Testis (tissue), 3 donors: Measurements from ENCODE around the gene FGGY. TPM values are rescaled to one million over a fixed set of nuclear protein-coding genes. Genes with fewer than 3 reads are reported as not detected.

ENCODE experiments used
- DNase-seq: peaks from one replicate; pipeline ENCODE4 v3.0.0-alpha.2; 2019
- H3K27ac ChIP-seq, 2 donors: fragments of 200-600 bp; sonication (generic); one replicate each; pipeline ENCODE4 v1.5.1; 2019
- H3K27me3 ChIP-seq: fragments of 200-600 bp; sonication (generic); one replicate; pipeline ENCODE4 v1.5.1; 2019
- H3K36me3 ChIP-seq: fragments of 200-600 bp; sonication (generic); one replicate; pipeline ENCODE4 v1.5.1; 2017; ENCODE audit warnings: low read depth; ENCODE audit errors: missing control alignments
- H3K4me1 ChIP-seq: fragments of 200-600 bp; sonication (generic); one replicate; pipeline ENCODE4 v1.5.1; 2019
- H3K4me3 ChIP-seq, 2 donors: fragments of 200-600 bp; sonication (generic); one replicate each; pipeline ENCODE4 v1.5.1; 2017 to 2019
- H3K9me3 ChIP-seq: fragments of 200-600 bp; sonication (generic); one replicate; pipeline ENCODE4 v1.5.1; 2017
- POLR2A ChIP-seq: fragments of 450-650 bp; IDR thresholded peaks from one replicate; pipeline ENCODE4 v1.6.1; 2017; ENCODE audit warnings: antibody characterized with exemption, mild to moderate bottlenecking, moderate library complexity
- WGBS, 2 donors: methylation state at CpG; one replicate each; pipeline ENCODE4 v1.1.5; 2018; 5-methylcytosine and 5-hydroxymethylcytosine counted together
- intact Hi-C: fragments of 100-400 bp; cut with DNase I; formaldehyde crosslinking; loops from one replicate; pipeline ENCODE4 v1.15.1; 2023; ENCODE audit warnings: low total_unique reads
- polyA plus RNA-seq: library from polyadenylated mRNA; stranded (reverse); fragments of 350-450 nt; fragmentation: Illumina TruSeq; extraction: RNeasy Lipid Tissue Mini Kit (QIAGEN cat#74804); gene quantifications from one replicate; pipeline ENCODE4 v1.2.3, GENCODE V29; 2014; ENCODE audit warnings: low read depth, low replicate concordance; ENCODE audit not compliant: insufficient read depth
- total RNA-seq, 2 donors: library from RNA; depleted of rRNA; stranded (reverse); fragments of >200 nt; gene quantifications; one replicate each; pipeline ENCODE4 v1.2.3, GENCODE V29; 2016
- TF ChIP-seq, protein P1 (sequence below), 3 experiments: fragments of 450-650 bp in 2 of 3; fragments of 200-600 bp in 1 of 3; sonication (generic) in 1 of 3; IDR thresholded peaks; one replicate each; pipeline ENCODE4 v1.5.1; 2016 to 2019; ENCODE audit warnings: antibody characterized with exemption in 3 of 3, mild to moderate bottlenecking in 2 of 3, moderate library complexity in 1 of 3

FGGY gene
- total and polyA plus RNA-seq, 3 donors from 2014 or later = 14.6 to 32.8 (median 32.3) TPM

DNA sequence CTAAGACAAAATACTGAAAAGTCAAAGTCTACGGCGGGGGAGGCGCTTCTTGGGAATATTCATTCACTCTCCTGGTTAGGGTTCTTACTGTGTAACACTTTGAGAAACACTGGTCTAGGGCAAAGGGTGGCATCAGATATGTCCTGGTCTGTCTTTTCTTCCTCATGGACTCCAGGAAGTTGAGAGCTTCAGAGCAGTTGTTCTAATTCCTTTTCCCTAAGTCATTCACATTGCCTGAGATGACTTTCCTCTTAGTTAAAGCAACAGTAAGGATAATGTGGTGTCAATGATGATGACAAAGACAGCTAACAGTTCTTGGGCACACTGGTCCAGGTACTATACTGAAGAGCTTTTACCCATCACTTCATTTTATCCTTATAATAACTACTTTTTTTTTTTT lies 27.0 kb downstream of the FGGY start:
- intact Hi-C loops = no loop called here
- no peak overlapping the region for H3K27ac ChIP-seq

GRCh38 chr1:59328353-59328752 lies 31.5 kb downstream of the FGGY start:
- no peak overlapping the region for H3K27ac ChIP-seq
- TF ChIP-seq, protein P1, sequence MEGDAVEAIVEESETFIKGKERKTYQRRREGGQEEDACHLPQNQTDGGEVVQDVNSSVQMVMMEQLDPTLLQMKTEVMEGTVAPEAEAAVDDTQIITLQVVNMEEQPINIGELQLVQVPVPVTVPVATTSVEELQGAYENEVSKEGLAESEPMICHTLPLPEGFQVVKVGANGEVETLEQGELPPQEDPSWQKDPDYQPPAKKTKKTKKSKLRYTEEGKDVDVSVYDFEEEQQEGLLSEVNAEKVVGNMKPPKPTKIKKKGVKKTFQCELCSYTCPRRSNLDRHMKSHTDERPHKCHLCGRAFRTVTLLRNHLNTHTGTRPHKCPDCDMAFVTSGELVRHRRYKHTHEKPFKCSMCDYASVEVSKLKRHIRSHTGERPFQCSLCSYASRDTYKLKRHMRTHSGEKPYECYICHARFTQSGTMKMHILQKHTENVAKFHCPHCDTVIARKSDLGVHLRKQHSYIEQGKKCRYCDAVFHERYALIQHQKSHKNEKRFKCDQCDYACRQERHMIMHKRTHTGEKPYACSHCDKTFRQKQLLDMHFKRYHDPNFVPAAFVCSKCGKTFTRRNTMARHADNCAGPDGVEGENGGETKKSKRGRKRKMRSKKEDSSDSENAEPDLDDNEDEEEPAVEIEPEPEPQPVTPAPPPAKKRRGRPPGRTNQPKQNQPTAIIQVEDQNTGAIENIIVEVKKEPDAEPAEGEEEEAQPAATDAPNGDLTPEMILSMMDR (IDR thresholded peaks at IDR 0.05) = no peak
- no peak for TF ChIP-seq POLR2A
- intact Hi-C loops = no loop called here
- WGBS, 2 donors = 99 to 100% methylated on average over 2 of the region's 2 CpGs
- no peak for DNase-seq
- H3K4me1 ChIP-seq = no peaks in the 10 kb centered on the region
- no peaks in the 10 kb centered on the region for H3K27me3 ChIP-seq
- H3K36me3 ChIP-seq = no peaks in the 10 kb centered on the region
- no peaks in the 10 kb centered on the region for H3K9me3 ChIP-seq
- no peak overlapping the region for H3K4me3 ChIP-seq

More for the DNA sequence above, 27.0 kb downstream of the FGGY start:
- 91 to 97% methylated on average over 3 of the region's 3 CpGs for WGBS, 2 donors
- H3K27me3 ChIP-seq = no peaks in the 10 kb centered on the region
- no peaks in the 10 kb centered on the region for H3K4me1 ChIP-seq
- no peaks in the 10 kb centered on the region for H3K36me3 ChIP-seq
- no peak for TF ChIP-seq POLR2A
- TF ChIP-seq, protein P1 (IDR thresholded peaks at IDR 0.05) = no peak
- no peak overlapping the region for H3K4me3 ChIP-seq
- H3K9me3 ChIP-seq = no peaks in the 10 kb centered on the region
- DNase-seq = no peak

- Histone ChIP-seq H3K4me3 (no peak overlapping the region), H3K36me3 (no peaks in the 10 kb centered on the region), H3K27me3 (no peaks in the 10 kb centered on the region), H3K4me1 (no peaks in the 10 kb centered on the region), H3K9me3 (no peaks in the 10 kb centered on the region), H3K27ac (no peak overlapping the region)
- TF ChIP-seq, protein P1 (IDR thresholded peaks at IDR 0.05) = no peak
- TF ChIP-seq POLR2A = no peak
- intact Hi-C loops = no loop called here
- no peak for DNase-seq
- WGBS, 2 donors = 93 to 95% methylated on average over 4 of the region's 4 CpGs
Observed at GRCh38 chr1:59329412-59330053, 32.6 kb downstream of the FGGY start.

- no peak overlapping the region for H3K4me3 ChIP-seq
- H3K27ac ChIP-seq = no peak overlapping the region
- H3K36me3 ChIP-seq = no peaks in the 10 kb centered on the region
- H3K4me1 ChIP-seq = no peaks in the 10 kb centered on the region
- DNase-seq = no peak
- intact Hi-C loops = no loop called here
- TF ChIP-seq, protein P1 (IDR thresholded peaks at IDR 0.05) = no peak
- no peak for TF ChIP-seq POLR2A
- H3K9me3 ChIP-seq = no peaks in the 10 kb centered on the region
- no peaks in the 10 kb centered on the region for H3K27me3 ChIP-seq
- WGBS, 2 donors = 83 to 88% methylated on average over 5 of the region's 5 CpGs
Observed at GRCh38 chr1:59331686-59332620, 35.1 kb downstream of the FGGY start.
